Smooth muscle cell (in vitro differentiated cells): ENCODE results near the gene NAV3. TPM values are rescaled to one million over a fixed set of nuclear protein-coding genes. Genes with fewer than 3 reads are reported as not detected.
"Not testable (repeated sequence)": the region's sequence is repeated elsewhere in the genome, so short reads cannot be mapped to it uniquely, and the experiment has no call there.

Experiments used
- DNase-seq: peaks from one replicate; lab custom pipeline; 2025; ENCODE audit not compliant: unreplicated experiment; lab: John Stamatoyannopoulos, UW
- H2AFZ ChIP-seq: fragments of 200-600 bp; sonication (generic); 2 replicates; pipeline ENCODE4 v1.6.0; 2016; ENCODE audit warnings: antibody characterized with exemption, low read depth, mild to moderate bottlenecking
- H3F3A ChIP-seq: fragments of 200-600 bp; sonication (generic); 2 replicates; pipeline ENCODE4 v1.6.0; 2017; ENCODE audit warnings: antibody characterized with exemption, low read depth
- H3K27ac ChIP-seq: fragments of 200-600 bp; sonication (generic); 2 replicates; pipeline ENCODE4 v1.5.1; 2016; ENCODE audit warnings: low read depth, mild to moderate bottlenecking
- H3K27me3 ChIP-seq: fragments of 200-600 bp; sonication (generic); 2 replicates; pipeline ENCODE4 v1.6.1; 2016; ENCODE audit warnings: low read depth, mild to moderate bottlenecking
- H3K36me3 ChIP-seq: fragments of 200-600 bp; sonication (generic); 2 replicates; pipeline ENCODE4 v1.5.1; 2016; ENCODE audit warnings: low read depth
- H3K4me1 ChIP-seq: fragments of 200-600 bp; sonication (generic); 2 replicates; pipeline ENCODE4 v1.5.1; 2016; ENCODE audit warnings: low read depth
- H3K4me2 ChIP-seq: fragments of 200-600 bp; sonication (generic); 2 replicates; pipeline ENCODE4 v1.6.0; 2016; ENCODE audit warnings: mild to moderate bottlenecking
- H3K4me3 ChIP-seq: fragments of 200-600 bp; sonication (generic); 2 replicates; pipeline ENCODE4 v1.5.1; 2016; ENCODE audit warnings: mild to moderate bottlenecking
- H3K79me2 ChIP-seq: fragments of 200-600 bp; sonication (generic); 2 replicates; pipeline ENCODE4 v1.6.0; 2016; ENCODE audit warnings: low read depth, mild to moderate bottlenecking
- H3K9ac ChIP-seq: fragments of 200-600 bp; sonication (generic); 2 replicates; pipeline ENCODE4 v1.6.0; 2016; ENCODE audit warnings: low read depth
- H3K9me3 ChIP-seq: fragments of 200-600 bp; sonication (generic); replicated peaks from 2 replicates; pipeline ENCODE4 v1.5.1; 2016; ENCODE audit warnings: low read depth
- H4K20me1 ChIP-seq: fragments of 200-600 bp; sonication (generic); 2 replicates; pipeline ENCODE4 v1.6.0; 2016; ENCODE audit warnings: low read depth
- WGBS: methylation state at CpG from one replicate; pipeline ENCODE4 v1.1.7; 2016; ENCODE audit warnings: low lambda C conversion rate; 5-methylcytosine and 5-hydroxymethylcytosine counted together
- polyA plus RNA-seq: library from polyadenylated mRNA; unstranded; fragments of >200 nt; fragmentation: Nextera tagmentation; extraction: Ambion mirVana; gene quantifications from 2 replicates; pipeline ENCODE4 v1.2.1, GENCODE V29; 2016
- total RNA-seq: library from RNA; depleted of rRNA; stranded (reverse); fragments of >200 nt; gene quantifications from 2 replicates; pipeline ENCODE4 v1.2.3, GENCODE V29; 2014
- TF ChIP-seq, protein P1 (sequence below): fragments of 200-600 bp; sonication (generic); IDR thresholded peaks from 2 replicates; pipeline ENCODE4 v1.5.1; 2017; ENCODE audit warnings: borderline replicate concordance, mild to moderate bottlenecking, antibody characterized with exemption; ENCODE audit not compliant: insufficient read depth, poor library complexity, severe bottlenecking

NAV3 gene
- total and polyA plus RNA-seq, 2 experiments from 2014 or later = 8.0 to 31.0 TPM

DNA sequence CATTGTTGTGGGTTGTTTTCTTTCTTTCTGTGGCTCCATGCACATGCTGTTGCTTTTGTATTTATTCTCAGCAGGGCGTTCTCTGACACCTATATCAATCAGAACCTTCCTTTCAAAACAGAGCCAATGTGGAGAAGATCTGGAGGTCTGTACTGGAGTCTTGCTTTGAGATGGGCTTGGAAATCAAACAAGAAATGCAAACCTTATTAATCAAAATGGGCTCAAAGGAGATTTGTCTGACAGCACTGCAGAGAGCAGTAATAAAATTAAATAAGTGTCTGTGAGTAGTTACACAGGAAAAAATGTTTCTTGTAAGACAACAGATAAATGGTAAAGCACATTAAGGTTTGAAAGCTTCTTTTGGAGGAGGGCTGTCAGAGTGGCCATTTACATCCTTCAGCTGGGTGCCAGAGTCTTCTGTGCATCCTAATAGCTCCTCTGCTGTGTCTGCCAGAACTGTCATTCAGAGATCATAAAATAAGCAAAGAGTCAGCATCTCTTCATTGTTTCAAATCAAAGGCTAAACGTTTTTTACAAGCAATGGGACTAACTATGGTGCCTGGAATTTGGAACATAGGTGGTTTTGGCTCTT is 414.3 kb downstream of the NAV3 start:
- H3K27me3 ChIP-seq = no peaks in the 10 kb centered on the region
- no peak overlapping the region for H3K4me3 ChIP-seq
- H3K27ac ChIP-seq = no peak overlapping the region
- no peak overlapping the region for H3K9ac ChIP-seq
- WGBS = 64% methylated on average over 2 of the region's 2 CpGs
- no peaks in the 10 kb centered on the region for H3K36me3 ChIP-seq
- H2AFZ ChIP-seq = no peak overlapping the region
- no peaks in the 10 kb centered on the region for H4K20me1 ChIP-seq
- H3K79me2 ChIP-seq = no peaks in the 10 kb centered on the region
- peaks cover 15% of the 10 kb centered on the region for H3K4me1 ChIP-seq
- no peak for DNase-seq
- TF ChIP-seq, protein P1, sequence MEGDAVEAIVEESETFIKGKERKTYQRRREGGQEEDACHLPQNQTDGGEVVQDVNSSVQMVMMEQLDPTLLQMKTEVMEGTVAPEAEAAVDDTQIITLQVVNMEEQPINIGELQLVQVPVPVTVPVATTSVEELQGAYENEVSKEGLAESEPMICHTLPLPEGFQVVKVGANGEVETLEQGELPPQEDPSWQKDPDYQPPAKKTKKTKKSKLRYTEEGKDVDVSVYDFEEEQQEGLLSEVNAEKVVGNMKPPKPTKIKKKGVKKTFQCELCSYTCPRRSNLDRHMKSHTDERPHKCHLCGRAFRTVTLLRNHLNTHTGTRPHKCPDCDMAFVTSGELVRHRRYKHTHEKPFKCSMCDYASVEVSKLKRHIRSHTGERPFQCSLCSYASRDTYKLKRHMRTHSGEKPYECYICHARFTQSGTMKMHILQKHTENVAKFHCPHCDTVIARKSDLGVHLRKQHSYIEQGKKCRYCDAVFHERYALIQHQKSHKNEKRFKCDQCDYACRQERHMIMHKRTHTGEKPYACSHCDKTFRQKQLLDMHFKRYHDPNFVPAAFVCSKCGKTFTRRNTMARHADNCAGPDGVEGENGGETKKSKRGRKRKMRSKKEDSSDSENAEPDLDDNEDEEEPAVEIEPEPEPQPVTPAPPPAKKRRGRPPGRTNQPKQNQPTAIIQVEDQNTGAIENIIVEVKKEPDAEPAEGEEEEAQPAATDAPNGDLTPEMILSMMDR = no peak
- no peaks in the 10 kb centered on the region for H3K9me3 ChIP-seq
- no peaks in the 10 kb centered on the region for H3F3A ChIP-seq
- H3K4me2 ChIP-seq = no peak overlapping the region

DNA sequence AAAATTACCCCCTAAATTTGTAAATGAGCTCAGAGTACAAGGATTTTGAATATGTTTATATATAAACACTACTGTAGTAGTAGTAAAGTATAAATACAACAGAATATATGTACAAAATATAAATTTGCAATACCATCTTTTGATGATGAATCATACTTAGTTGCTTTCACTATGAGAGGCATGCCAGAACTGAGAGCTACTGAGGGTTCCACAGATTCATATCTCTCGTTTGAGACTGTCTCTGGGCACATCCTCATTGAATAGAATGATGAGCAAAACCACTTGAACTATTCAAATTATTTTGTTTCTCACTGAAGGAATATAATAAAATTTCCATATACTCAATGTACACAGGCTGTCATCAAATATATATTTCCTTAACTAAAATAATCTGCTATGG is 417.6 kb downstream of the NAV3 start:
- WGBS = 69% methylated on average over 1 of the region's 1 CpG

DNA sequence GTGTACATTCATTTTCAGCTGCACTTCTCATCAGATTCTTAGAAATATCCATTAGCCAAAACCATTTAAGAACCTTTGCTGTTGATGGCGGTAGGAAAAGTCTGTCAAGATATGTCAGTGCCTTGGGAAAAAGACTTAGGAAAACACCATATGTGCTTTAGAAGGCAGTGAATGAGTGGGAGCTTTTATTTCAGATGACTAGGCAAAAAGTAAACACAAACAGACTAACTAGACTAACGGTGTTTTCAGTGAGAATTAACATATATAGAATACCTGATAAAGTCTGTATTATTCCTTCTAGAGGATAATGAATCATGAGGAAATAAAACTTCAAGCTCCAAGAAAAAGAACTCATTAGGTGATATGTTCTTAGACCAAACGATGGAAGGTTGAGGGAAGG is 418.9 kb downstream of the NAV3 start:
- no peak overlapping the region for H3K27ac ChIP-seq
- H3F3A ChIP-seq = no peaks in the 10 kb centered on the region
- H3K9ac ChIP-seq = no peak overlapping the region
- no peaks in the 10 kb centered on the region for H3K27me3 ChIP-seq
- no peak overlapping the region for H2AFZ ChIP-seq
- DNase-seq = no peak
- TF ChIP-seq, protein P1 = no peak
- no peak overlapping the region for H3K4me2 ChIP-seq
- 81% methylated on average over 3 of the region's 3 CpGs for WGBS
- no peaks in the 10 kb centered on the region for H3K79me2 ChIP-seq
- no peaks in the 10 kb centered on the region for H3K4me1 ChIP-seq
- H3K9me3 ChIP-seq = no peaks in the 10 kb centered on the region
- H3K36me3 ChIP-seq = no peaks in the 10 kb centered on the region
- H4K20me1 ChIP-seq = no peaks in the 10 kb centered on the region
- H3K4me3 ChIP-seq = no peak overlapping the region

More for the DNA sequence above, 417.6 kb downstream of the NAV3 start:
- Histone ChIP-seq H3K4me1 (no peaks in the 10 kb centered on the region), H3K4me2 (no peak overlapping the region), H3F3A (no peaks in the 10 kb centered on the region), H3K27me3 (no peaks in the 10 kb centered on the region), H4K20me1 (no peaks in the 10 kb centered on the region), H3K9me3 (no peaks in the 10 kb centered on the region), H3K36me3 (no peaks in the 10 kb centered on the region), H3K4me3 (no peak overlapping the region), H3K79me2 (no peaks in the 10 kb centered on the region), H3K27ac (no peak overlapping the region), H2AFZ (no peak overlapping the region), H3K9ac (no peak overlapping the region)
- DNase-seq = no peak
- TF ChIP-seq, protein P1 = no peak

DNA sequence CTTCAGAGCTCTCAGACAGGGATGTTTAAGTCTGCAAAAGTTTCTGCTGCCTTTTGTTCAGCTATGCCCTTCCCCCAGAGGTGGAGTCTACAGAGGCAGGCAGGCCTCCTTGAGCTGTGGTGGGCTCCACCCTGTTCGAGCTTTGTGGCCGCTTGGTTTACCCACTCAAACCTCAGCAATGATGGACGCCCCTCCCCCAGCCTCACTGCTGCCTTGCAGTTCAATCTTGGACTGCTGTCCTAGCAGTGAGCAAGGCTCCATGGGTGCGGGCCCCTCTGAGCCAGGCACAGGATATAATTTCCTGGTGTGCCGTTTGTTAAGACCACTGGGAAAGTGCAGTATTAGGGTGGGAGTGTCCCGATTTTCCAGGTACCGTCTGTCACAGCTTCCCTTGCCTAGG is 427.0 kb downstream of the NAV3 start:
- not testable (repeated sequence) for DNase-seq, H3K9ac ChIP-seq, H3K79me2 ChIP-seq, H2AFZ ChIP-seq, H3K4me2 ChIP-seq, H3K27me3 ChIP-seq, H3K36me3 ChIP-seq, H3K27ac ChIP-seq, H3K4me3 ChIP-seq, H3K9me3 ChIP-seq, H4K20me1 ChIP-seq, H3F3A ChIP-seq, H3K4me1 ChIP-seq
- WGBS = 94% methylated on average over 7 of the region's 7 CpGs
